Stimulated activated CD4-positive, alpha-beta T cell treated with anti-CD3 and anti-CD28 coated beads, Interleukin-1b, Interleukin-23, amount 100 ng/mL, for 48 hours (primary cell): ENCODE measurements around the gene PRKCA.

Experiments
- DNase-seq: peaks from one replicate; pipeline ENCODE4 v3.0.0-alpha.2; 2020

PRKCA gene

DNA sequence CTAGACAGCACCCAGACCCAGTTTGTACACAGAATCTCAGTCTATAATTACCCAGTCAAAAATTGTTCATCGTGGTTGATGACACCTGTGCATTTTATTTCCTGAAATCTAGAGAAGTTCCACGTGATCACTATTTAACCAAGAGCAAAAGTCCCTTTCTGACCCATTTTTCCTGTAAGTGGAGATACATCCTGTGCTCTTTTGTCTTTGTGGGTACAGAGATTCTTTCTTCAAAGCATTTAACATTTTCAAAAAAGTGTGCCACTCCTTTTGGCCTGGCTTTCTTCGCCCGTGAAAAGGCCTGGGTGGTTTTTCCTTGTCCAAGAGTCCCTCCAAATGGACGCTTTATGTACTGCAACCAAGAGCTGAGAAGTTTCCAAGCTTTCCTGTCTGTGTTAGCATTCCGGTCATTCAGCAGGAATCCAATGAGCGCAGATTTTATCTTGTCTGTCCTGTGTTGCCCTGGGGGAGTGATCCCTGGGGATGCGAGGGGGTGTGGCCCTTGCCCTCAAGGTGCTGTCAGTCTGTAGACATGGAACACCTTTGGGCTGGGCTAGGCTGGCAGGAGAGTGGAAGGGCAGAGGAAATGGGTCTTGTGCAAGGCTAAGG, 371.4 kb downstream of the PRKCA start:
- peak; percentile 33 for DNase-seq

DNA sequence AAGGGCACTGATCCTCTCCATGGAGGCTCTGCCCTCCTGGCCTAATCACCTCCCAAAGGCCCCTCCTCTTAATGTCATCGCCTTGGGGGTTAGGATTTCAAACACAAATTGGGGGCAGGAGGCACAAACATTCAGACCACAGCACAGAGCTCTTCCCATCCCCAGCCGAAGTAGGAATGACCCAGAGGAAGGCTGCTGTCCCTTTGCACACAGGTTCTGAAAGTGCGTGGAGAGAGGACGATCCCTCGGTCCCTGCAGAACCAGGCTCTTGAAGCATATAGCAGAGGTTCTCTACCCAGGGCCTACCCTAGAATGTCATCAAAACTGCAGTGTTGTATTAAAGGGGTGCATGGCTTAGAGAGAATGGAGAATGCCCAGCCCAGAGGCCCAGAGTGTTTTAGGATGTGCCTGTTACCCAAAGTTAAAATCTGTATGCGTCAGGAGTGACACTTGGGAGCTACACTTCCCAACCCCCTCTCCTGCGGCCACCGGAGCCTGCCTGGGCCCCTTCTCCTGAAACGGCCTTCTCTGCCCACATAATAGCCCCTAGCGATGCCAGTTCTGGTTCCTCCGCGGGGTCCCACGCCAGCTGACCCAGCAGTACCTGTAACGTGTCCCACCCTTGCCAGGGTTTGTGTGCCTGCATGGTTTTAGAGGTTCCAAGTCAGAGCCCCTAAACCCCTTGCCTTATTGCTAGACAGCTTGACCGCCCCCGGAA, 373.0 kb downstream of the PRKCA start:
- no peak for DNase-seq

DNA sequence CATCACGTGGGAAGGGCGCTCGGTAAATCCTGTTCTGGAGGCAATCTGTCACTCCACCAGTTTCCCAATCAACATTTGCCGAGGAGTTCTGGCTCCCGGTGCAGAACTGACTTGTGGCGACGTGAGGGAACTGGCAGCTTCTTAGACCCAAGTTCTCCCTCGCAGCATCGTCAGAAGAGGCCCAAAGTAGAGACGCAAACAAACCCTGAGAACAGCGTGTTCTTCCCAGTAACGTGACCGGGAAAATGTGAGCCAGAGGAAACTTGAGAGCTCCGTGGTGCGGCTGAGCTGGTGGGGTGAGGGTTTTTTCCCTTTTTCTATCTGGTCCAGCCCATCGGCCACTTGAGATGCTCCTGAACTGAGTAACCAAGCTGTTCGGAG, 373.6 kb downstream of the PRKCA start:
- DNase-seq: no peak

DNA sequence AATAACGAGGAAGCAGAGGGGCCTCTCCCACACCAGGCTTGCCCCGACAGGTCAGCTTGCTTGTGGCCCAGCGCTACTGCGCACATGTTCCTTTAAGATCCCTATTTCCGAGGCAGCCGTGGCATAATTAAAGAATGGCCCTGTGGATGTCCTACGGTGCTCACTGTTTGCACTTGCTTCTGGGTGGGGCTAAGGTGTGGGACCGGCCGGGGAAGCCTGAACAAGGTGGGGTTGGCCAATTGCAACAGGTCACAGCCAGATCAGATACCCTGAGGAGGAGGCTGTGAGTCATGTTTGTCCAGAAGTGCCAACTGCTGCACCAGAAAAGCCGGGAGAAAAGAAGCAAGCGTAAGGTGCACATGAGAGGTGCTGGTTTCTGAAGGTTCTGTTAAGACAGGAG, 374.0 kb downstream of the PRKCA start:
- DNase-seq: no peak

DNA sequence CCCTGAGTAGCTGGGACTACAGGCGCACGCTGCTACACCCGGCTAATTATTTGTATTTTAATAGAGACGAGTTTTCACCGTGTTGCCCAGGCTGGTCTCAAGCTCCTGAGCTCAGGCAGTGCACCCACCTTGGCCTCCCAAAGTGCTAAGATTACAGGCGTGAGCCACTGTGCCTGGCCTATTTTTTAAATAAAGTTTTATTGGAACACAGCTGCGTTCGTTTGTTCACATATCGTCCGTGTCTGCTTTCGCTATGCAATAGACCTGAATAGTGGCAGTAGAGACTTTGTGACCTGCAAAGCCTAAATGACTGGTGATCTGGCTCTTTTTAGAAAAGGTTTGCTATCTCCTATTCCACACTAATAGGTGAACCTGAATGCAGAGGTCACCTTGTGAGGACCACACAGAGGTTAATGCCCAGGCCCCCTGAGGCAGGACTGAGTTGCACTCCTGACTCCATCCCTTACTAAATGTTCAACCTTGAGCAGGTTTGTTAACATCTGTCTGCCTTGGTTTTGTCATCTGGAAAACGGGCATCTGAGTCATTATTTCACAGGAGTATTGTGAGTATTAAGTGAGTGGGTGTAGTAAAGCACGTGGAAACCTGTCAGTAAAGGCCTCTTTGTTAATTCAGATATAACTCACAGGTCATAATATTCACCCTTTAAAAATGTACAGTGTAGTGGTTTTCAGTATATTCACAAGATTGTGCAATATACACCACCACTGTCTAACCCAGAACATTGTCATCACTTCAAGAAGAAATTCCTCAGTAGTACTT, 375.0 kb downstream of the PRKCA start:
- DNase-seq: no peak

DNA sequence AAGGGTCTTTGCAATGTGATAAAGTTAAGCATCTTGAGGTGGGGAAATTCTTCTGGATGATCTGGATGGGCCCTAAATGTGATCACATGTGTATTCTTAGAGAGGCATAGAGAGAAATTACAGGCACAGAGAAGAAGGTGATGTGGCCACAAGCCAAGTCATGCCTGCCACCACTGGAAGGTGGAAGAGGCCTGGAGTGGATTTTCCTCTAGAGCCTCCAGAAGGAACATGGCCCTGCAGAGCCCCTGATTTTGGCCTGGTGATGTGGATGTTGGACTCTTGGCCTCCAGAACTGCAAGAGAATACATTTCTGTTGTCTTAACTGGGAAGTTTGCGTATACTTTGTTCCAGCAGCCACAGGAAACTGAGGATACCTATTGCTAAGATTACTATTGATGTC, 375.6 kb downstream of the PRKCA start:
- no peak for DNase-seq

DNA sequence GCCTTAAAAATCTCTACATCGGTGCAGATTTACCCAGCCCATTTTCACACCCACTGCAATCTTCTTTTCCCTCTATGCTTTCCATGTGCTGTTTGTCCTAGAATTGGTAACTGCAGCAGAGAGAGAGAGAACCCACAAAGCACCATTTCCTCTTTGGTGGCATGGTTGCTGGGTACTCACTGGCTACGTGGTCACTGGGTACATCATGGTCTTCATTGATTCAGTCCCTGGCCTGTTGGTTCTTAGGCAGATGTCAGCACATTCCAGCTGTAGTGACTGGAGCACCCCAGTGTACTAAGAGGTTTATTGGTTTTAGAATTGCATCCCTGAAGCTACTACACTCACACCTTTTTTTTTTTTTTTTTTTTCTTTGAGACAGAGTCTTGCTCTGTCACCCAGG, 376.4 kb downstream of the PRKCA start:
- DNase-seq: no peak

DNA sequence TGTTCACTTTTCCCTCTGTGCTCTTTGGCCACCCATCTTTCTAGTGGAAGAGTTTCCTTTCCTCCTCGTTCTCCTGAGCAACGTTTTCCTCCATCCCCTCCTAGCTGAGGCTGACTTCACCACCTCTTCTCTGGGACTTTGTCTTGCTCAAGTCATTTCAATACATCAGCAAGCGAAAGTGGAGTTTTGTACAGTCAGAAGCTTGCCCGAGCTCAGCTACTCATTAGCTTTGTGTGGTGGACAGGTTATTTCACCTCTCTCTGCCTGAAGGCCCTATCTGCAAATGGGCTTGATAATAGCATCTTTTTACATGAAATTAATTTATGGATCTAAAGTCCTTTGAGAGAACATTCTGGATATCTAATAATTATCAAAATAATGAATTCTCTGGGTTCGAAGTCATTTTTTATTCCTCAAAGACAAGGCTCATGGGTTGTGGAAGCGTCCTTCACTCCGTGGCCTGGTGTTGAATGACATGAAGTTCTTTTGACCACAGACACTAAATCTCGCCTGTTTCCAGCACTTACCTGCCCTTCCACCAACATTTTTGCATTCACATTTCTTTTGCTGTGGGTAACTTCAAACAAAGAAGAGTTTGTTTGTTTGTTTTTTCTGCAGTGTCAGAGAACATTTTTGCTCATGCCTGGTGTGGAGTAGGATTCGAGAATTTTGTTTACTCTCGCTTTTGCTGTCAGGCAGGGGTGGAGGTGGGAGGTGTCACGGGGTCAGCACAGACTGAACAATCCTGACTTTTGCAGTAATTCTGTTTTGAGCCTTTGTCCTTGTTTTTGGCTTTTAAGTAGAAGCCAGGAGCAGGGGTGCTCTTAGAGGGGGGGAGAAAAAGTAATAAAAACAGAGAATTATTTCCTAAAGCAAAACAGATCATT, 377.5 kb downstream of the PRKCA start:
- no peak for DNase-seq

DNA sequence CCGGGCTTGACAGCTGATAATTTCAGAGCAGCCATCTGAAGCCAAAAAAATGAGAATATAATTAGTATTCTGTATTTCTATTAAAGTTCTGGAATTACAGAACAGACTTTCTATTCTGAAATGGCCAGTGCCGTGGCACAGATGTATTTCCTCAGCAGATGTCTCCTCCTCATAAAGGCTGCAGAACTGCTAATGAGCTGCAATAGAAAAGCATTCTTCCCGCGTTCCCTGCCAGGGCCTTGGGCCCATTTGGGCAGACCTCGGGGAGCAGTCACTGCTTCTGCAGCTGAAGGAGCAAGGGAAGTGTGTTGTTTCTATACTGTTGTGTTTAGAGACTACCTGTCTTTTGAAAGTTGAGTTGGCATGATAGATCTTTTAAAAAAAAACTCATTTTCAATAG, 379.9 kb downstream of the PRKCA start:
- no peak for DNase-seq

DNA sequence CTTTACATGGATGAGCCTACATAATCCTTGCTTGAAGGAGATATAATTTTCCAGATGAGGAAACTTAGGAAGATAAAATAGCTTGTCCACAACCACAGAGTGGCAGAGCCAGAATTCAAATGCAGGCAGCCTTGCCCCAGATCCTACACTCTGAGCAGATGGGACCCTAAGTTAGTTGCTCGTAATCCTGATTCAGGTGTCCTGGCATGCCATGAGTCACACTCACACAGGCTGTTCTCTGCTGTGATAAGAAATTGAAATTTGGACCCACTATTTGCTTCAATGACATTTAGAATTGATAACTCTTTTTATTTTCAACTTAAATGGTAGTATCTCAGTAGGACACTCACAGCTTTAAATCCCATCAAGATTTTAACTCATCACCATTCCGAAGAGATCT, 381.8 kb downstream of the PRKCA start:
- DNase-seq: no peak

DNA sequence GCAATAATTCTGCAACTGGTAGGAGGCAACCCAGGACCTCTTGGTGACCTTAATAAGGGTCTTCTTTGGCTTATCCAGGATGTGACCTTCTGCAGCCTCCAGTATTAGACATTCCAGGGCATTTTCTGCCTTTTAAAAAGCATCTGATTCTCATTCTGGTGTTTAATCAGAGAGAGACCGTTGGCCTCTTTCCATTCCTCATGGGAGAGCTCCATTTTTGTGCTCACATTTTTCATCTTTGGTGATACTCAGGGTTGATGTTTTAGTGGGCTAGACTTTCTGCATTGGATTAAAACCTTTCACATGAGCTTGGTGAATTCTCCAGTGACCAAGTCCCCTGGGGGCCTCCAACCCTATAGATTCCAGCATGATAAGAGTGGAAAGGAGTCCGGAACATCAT, 382.3 kb downstream of the PRKCA start:
- no peak for DNase-seq

DNA sequence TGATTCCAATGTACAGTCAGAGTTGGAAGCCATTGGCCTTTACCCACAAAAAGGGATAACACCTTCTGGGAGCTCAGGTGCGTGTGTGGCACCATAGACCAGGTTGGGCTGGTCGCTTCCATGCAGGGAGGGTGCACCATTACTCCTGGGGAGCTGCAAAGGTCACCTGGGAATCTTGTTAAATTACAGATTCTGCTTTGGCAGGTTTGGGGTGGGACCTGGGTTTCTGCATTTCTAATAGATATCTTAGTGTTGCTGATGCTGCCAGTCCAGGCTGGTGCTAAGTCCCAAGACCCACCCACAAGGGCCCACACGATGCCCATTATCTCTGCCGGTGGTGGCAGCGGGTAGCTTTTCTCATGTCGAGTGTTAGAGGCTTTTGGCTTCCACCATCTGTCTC, 384.2 kb downstream of the PRKCA start:
- DNase-seq: no peak

DNA sequence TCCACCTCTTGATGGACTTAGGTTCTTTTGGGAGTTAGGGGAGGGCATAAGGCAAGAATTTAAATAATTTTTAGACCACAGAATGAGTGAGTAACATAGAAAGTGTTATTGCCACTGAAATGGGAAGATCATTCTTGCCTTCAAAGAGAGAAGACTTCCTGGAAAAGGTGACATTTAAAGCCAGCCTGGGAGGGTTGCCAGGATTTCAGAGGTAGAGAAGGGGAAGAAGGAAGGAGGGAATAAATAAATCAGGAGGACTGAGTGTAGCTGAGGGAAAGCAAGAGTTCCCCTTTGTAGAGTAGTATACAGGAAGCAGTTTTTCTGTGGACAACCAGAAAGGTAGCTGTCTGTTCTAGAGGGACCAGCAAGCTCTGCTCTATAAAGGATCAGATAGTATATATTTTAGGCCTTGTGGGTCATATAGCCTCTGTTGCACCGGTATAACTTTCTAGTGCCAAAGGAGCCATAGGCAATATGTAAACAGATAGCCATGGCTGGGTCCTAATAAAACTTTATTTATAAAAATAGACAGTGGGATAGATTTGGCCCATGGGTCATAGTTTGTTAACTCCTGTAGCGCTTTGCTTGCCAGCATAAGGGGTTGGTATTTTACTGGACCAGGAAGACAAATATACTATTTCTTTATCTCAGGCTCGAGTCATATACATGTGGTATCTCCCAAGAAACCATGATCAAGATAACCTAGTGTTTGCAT, 385.3 kb downstream of the PRKCA start:
- DNase-seq: no peak

DNA sequence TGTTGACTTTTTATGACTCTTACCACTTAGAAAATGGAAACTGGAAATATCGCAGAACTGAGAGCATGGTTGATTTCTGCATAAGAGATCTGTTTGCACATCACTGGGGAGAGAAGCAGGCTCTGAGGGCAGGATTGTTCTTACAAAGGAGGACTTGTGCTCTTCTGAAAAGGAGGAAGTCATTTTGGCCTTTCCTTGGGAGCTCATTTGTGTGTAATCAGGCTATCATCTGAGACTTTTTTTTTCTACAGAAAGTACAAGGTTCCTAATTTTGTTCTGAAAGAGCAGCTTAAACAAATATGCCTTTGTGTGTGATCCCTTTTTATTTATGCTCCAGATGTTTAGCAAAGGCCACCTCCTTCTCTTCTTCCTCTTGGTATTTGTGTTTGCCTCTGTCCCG, 386.8 kb downstream of the PRKCA start:
- DNase-seq: no peak

DNA sequence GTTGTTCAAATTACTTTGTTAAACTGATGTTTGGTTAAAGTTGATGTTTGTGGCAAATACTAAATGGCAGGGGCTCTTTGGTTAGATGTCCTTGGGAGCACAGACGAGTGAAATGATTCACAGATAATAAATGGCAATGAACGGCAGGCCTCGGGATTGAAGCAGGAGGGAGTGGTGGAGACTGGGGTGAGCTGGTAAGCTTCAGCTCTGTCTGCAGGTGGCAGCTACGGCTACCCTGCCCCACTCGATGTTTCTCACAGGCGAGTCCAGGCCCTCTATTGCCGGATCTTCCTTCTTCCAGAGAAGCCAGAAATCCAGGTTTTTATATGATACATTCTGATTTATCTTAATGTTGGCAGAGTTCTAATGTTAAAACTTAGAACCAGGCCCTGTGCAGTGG, 387.8 kb downstream of the PRKCA start:
- no peak for DNase-seq

DNA sequence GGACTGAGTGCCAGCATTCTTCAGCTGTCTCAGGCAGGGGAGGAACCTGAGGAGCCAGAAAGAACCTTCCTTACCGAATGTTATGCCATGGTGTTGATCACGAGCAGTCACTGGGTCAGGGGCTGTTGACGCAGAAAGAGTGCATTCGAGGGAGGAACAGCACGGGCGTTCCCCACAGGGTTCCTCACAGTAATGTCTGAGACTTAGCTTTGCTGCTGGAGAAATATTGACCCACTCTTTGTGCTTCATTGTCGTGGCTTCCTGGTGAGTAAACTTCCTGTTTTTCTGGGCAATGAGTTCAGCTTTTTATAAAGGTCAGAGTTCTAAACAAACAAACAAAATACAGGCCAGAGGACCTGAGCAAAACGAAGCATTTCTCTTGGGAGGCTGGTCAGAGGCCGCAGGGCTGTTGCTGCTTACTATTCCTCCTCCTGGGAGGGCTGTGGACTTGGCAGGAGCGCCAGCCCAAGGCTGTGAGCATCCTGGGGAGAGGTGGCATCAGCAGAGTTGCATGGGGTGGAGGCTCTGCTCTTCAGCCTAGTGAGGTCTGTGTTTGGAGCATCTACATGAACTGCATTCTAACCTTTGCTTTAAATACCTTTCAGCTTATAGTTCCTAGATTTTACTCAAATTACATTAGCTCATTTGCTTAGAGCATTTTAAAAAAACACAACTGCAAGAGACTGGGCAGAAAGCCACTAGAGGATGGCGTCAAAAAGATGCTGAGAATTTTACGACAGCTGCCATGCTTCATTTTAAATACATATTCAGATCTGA, 389.4 kb downstream of the PRKCA start:
- no peak for DNase-seq

DNA sequence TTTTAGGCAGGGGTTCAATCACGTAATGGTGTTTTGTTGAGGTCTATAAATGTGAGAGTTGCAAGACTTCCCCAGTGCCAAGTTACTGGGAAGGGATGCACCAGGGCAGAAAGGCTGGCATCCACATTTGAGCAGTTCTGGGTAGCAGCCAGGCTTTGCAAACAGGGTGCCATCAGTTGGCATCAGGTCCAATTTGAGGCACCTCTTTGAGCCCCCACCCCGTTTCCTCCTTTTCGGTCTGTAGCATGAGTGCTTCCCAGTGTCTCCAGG, 389.9 kb downstream of the PRKCA start:
- DNase-seq: no peak

DNA sequence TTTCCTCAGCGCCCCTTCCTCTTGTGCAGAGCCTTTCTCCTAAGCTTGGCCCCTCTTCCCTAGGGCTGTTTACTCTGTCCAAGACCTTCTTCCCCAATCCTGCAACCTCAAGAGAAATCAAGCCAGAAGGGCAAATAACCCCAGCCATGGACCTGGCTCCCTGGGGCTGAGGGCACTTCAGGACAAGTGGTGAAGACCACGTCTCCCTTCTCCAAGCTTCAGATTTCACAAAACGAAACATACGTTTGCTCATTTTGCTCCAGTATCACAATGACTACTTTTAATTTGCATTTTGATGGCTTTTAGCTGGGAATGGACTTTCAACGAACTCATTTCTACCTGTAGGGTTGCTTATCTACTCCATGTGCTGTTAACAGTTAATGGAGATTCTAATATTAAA, 392.7 kb downstream of the PRKCA start:
- no peak for DNase-seq

DNA sequence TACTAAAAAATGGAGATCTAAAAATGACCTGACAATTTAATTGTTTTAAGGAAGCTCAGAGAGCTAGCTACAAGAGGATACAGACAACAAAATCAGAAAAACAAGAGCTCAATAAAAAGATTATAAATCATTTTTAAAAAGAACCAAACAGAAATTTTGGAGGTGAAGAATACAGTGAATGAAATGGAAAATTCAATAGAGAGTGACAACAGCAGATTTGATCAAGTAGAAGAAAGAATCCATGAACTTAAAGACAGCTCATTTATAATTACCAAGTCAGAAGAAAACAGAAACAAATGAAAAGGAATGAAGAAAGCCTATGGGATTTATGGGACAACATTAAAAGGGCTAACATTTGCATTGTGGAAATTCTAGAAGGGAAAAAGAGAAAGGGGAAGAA, 395.9 kb downstream of the PRKCA start:
- DNase-seq: no peak

DNA sequence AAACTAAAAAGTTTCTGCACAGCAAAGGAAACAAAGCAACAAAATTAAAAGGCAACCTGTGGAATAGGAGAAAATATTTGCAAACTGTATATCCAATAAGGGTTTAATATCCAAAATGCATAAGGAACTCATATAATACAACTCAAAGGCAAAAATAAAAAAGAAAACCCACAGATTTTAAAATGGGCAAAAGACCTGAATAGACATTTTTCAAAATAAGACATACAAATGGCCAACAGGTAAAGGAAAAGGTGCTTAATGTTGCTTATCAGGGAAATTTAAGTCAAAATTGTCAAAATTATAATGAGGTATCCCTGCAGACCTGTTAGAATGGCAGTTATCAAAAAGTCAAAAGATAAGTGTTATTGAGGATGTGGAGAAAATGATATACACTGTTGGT, 399.0 kb downstream of the PRKCA start:
- DNase-seq: no peak

DNA sequence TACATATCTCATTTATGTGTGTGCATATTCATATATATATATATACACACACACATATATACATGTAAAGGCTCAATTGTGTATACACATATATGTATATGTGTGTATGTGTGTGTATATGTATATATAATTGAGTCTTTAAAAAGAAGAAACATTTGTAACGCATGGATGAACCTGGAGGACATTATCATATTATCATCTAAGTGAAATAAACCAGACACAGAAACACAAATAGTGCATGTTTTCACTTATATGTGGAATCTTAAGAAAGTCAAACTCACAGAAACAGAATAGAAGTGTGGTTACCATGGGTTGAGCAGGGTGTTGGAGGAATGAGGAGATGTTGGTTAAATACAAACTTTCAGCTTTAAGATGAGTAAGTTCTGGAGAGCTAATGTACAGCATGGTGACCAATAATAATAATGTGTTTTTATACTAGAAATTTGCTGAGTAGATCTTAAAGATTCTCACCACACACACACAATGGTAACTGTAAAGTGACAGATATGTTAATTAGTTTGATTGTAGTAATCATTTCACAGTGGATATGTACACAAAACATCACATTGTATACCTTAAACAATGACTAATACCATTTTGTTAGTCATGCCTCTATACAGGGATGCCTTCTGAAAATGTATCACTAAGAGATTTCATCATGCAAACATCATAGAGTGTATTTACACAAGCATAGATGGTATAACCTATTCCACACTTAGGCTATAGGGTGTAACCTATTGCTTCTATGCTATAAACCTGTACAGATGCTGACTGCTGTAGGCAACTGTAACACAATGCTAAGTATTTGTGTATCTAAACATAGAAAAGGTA, 399.9 kb downstream of the PRKCA start:
- no peak for DNase-seq
